GM18951 (cell line): ENCODE data around the gene THUMPD2.

Experiments
- POLR2A ChIP-seq: IDR thresholded peaks from 4 replicates; pipeline ENCODE4 v1.6.1; 2011; ENCODE audit warnings: mild to moderate bottlenecking; ENCODE audit not compliant: insufficient read length, insufficient read depth; ENCODE audit errors: extremely low read depth
- in situ Hi-C: fragments of 300-500 bp; cut with MboI; formaldehyde crosslinking; loops from one replicate; pipeline ENCODE4 v1.12.0; 2022; ENCODE audit warnings: low sequenced_read_pairs, mixed read lengths, inconsistent platforms; ENCODE audit not compliant: unreplicated experiment

Gene THUMPD2

GRCh38 chr2:39720970-39721369, 58.1 kb downstream of the THUMPD2 start:
- no peak for TF ChIP-seq POLR2A
- in situ Hi-C loops = loop anchor here (25.0 kb wide), 1 partner anchor 334 kb away; no protein-coding TSS in a partner anchor

- in situ Hi-C loops = loop anchor here (25.0 kb wide), 1 partner anchor 332 kb away; no protein-coding TSS in a partner anchor
- no peak for TF ChIP-seq POLR2A
These were observed 59.7 kb downstream of the THUMPD2 start for GRCh38 chr2:39719317-39719716.

- in situ Hi-C loops = loop anchor here (25.0 kb wide), 1 partner anchor 331 kb away; no protein-coding TSS in a partner anchor
- no peak for TF ChIP-seq POLR2A
These were observed 60.6 kb downstream of the THUMPD2 start for GRCh38 chr2:39718483-39718882.

GRCh38 chr2:39717067-39717466, 62.0 kb downstream of the THUMPD2 start:
- in situ Hi-C loops = loop anchor here (25.0 kb wide), 1 partner anchor 330 kb away; no protein-coding TSS in a partner anchor
- no peak for TF ChIP-seq POLR2A

- no peak for TF ChIP-seq POLR2A
- in situ Hi-C loops = loop anchor here (25.0 kb wide), 1 partner anchor 329 kb away; no protein-coding TSS in a partner anchor
These were observed 63.2 kb downstream of the THUMPD2 start for GRCh38 chr2:39715822-39716221.

GRCh38 chr2:39715095-39715494, 64.0 kb downstream of the THUMPD2 start:
- no peak for TF ChIP-seq POLR2A
- in situ Hi-C loops = loop anchor here (25.0 kb wide), 1 partner anchor 328 kb away; no protein-coding TSS in a partner anchor

GRCh38 chr2:39712953-39713352, 66.1 kb downstream of the THUMPD2 start:
- in situ Hi-C loops = loop anchor here (25.0 kb wide), 1 partner anchor 326 kb away; no protein-coding TSS in a partner anchor
- no peak for TF ChIP-seq POLR2A

GRCh38 chr2:39710807-39711206, 68.3 kb downstream of the THUMPD2 start:
- in situ Hi-C loops = loop anchor here (25.0 kb wide), 1 partner anchor 324 kb away; no protein-coding TSS in a partner anchor
- no peak for TF ChIP-seq POLR2A

- in situ Hi-C loops = loop anchor here (25.0 kb wide), 1 partner anchor 321 kb away; no protein-coding TSS in a partner anchor
- TF ChIP-seq POLR2A = no peak
These were observed 71.1 kb downstream of the THUMPD2 start for GRCh38 chr2:39708003-39708402.

- TF ChIP-seq POLR2A = no peak
- in situ Hi-C loops = loop anchor here (25.0 kb wide), 1 partner anchor 320 kb away; no protein-coding TSS in a partner anchor
These were observed 72.1 kb downstream of the THUMPD2 start for GRCh38 chr2:39706945-39707344.

GRCh38 chr2:39706312-39706711, 72.7 kb downstream of the THUMPD2 start:
- in situ Hi-C loops = loop anchor here (25.0 kb wide), 1 partner anchor 319 kb away; no protein-coding TSS in a partner anchor
- TF ChIP-seq POLR2A = no peak

- in situ Hi-C loops = loop anchor here (25.0 kb wide), 1 partner anchor 318 kb away; no protein-coding TSS in a partner anchor
- no peak for TF ChIP-seq POLR2A
These were observed 73.4 kb downstream of the THUMPD2 start for GRCh38 chr2:39705638-39706037.

- in situ Hi-C loops = loop anchor here (25.0 kb wide), 1 partner anchor 317 kb away; no protein-coding TSS in a partner anchor
- TF ChIP-seq POLR2A = no peak
These were observed 74.5 kb downstream of the THUMPD2 start for GRCh38 chr2:39704540-39704939.
